ENCODE data around the gene LOC128125822.

LOC128125822 gene

DNA sequence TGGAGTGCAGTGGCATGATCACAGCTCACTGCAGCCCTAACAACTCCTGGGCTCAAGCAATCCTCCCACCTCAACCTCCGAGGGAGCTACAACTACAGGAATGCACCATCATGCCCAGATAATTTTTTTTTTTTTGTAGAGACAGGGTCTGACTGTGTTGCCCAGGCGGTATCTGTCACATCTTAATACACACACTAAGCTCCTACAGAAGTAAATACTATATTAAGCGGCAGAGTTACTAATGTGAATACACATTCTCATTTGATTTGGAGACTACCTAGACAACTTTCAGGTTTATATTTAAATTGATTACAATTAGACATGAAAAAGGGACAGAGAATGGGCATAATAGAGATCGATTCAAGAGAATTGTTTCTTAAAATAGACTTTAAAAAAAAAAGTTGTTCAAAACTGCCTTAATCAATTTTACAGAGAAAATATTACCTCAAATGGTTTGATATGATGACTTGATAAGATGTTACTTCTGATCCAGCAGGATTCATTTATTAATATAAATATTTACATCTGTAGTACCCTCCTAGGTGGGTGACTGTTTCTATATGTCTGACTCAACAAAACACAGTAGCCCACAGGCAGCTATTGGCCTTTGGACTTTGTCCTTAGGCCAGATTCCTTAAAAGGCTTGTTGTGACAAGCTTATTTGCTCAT, 7.1 kb upstream of the LOC128125822 start:
- Histone ChIP-seq H3K27me3 (ENCODE audit: low read depth) (peaks cover 3% of the 10 kb centered on the region; the same call in 1 of the 2 replicates), H3K9me3 (no peaks in the 10 kb centered on the region), H3K4me1 (no peaks in the 10 kb centered on the region), H3K4me3 (no peak overlapping the region), H3K36me3 (replicated peaks) (no peaks in the 10 kb centered on the region)
- no peak for DNase-seq (ENCODE audit: low spot score in 2 of 2)
- in situ Hi-C loops (cut with MboI; ENCODE audit: low sequenced_read_pairs), result no loop called here

DNA sequence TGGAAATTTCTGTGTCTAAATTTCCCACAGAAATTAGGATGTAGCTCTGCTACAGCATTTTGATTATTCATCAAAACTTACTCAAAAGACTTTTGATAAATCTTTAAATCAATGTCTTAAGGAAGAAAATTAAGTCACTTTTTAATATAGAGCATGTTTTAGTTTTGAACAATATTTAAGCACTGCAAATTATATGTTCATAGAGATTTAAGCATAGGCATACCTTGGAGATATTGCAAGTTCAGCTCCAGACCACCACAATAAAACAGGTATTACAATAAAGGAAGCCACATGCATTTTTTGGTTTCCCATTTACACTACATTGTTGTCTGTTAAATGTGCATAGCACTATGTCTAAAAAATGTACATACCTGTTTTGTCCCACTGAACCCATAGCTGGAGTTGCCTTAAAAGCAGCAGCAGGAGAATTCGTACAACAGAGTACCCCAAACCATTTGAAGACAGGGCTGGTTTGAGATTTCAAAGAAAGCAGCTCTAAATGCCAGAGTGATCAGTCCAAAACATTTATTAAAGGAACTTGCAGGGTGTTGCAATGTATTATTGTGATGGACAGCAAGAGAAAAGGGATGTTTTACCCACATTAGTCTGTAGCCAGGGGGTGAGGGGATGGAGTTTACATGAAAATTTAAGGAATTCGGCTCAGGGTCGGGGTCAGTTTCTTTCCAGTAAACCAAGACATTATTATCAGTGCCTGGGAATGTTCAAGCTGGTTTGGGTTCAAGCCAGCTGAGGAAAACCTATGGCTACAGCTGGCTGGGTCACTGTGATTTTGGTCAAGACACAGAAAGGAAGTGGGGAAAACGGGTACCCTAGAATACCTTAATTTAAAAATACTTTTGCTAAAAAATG, 6.3 kb upstream of the LOC128125822 start:
- Histone ChIP-seq H3K27me3 (ENCODE audit: low read depth) (peaks cover 3% of the 10 kb centered on the region; the same call in 1 of the 2 replicates), H3K4me3 (no peak overlapping the region), H3K9me3 (no peaks in the 10 kb centered on the region; the same call in 1 of the 2 replicates), H3K36me3 (replicated peaks) (no peaks in the 10 kb centered on the region), H3K4me1 (no peaks in the 10 kb centered on the region)
- no peak for DNase-seq (ENCODE audit: low spot score in 2 of 2)
- in situ Hi-C loops (cut with MboI; ENCODE audit: low sequenced_read_pairs), result no loop called here

DNA sequence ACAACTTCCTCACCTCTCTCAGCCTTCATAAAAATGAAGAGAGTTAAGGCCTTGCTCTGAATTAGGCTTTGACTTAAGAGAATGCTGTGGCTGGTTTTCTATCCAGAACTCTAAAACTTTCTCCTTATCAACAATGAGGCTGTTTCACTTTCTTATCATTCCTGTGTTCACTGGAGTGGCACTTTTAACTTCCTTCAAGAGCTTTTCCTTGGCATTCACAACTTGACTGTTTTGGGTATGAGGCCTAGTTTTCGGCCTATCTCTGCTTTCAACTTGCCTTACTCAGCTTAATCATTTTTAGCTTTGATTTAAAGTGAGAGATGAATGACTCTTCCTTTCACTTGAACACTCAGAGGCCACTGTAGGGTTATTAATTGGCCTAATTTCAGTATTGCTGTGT, 4.3 kb upstream of the LOC128125822 start:
- no peak for DNase-seq (ENCODE audit: low spot score in 2 of 2)
- peaks cover 5% of the 10 kb centered on the region for H3K4me1 ChIP-seq
- in situ Hi-C loops (cut with MboI; ENCODE audit: low sequenced_read_pairs), result no loop called here
- H3K36me3 ChIP-seq (replicated peaks), result no peaks in the 10 kb centered on the region
- H3K4me3 ChIP-seq, result no peak overlapping the region
- H3K27me3 ChIP-seq (ENCODE audit: low read depth), result peaks cover 3% of the 10 kb centered on the region; the same call in 1 of the 2 replicates
- H3K9me3 ChIP-seq, result no peaks in the 10 kb centered on the region; the same call in 1 of the 2 replicates

DNA sequence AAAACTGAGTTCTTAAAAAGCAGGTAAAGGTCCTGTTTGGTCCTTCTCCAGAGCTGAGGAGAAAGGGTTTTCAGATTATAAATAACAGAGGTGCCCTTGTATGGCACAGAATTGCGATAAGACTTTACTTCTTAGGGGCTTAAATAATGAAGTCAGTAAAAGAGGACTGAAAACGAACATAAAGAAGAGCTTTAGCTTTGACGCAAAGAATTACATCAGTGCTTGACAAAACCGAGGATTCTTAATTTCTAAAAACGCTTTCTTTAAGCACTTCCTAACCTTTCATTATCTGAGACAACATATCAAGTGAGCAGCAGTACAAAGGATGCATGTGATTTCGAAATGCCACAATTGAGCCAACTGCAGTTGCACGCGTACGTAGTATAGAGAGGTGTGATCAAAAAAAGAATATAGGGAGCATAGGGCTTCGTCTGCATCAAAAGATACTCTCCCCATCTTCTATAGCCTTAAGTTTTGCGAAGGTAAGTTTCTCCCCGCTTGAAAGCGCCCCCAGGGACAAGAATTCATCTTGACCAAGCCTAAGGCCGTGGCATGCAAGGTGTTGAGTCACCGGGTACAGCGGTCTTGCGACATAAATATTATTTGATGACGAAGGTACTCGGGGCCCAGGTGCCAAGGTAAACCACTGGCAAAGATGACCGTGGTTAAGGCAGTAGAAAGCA, 778 bp upstream of the LOC128125822 start:
- no peak for DNase-seq (ENCODE audit: low spot score in 2 of 2)
- Histone ChIP-seq H3K9me3 (no peaks in the 10 kb centered on the region; the same call in 1 of the 2 replicates), H3K4me1 (peaks cover 19% of the 10 kb centered on the region), H3K36me3 (replicated peaks) (peaks cover 7% of the 10 kb centered on the region), H3K4me3 (peak overlapping the region; percentile 79), H3K27me3 (ENCODE audit: low read depth) (no peaks in the 10 kb centered on the region)
- in situ Hi-C loops (cut with MboI; ENCODE audit: low sequenced_read_pairs), result no loop called here

DNA sequence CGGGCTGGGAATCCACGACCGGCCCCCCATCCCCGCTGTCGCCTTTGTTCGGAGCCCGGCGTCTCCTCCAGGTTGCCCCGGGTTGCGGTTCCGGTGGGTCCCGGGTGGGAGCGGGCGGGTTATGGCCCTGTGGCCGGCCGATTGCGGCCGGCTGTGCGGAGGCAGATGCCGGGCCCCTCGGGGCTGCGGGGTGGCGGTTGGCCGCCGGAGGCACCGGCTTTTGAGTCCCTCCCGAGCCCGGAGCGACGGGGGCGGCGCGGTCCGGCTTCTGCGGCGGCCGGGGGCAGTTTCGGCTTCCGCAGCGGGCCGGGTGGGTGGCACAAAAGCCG, 431 bp downstream of the LOC128125822 start:
- H3K36me3 ChIP-seq (replicated peaks), result peaks cover 17% of the 10 kb centered on the region
- in situ Hi-C loops (cut with MboI; ENCODE audit: low sequenced_read_pairs), result no loop called here
- no peaks in the 10 kb centered on the region for H3K27me3 ChIP-seq (ENCODE audit: low read depth)
- peaks cover 19% of the 10 kb centered on the region for H3K4me1 ChIP-seq
- no peaks in the 10 kb centered on the region; the same call in 1 of the 2 replicates for H3K9me3 ChIP-seq
- DNase-seq (ENCODE audit: low spot score in 2 of 2), result no peak
- peak overlapping the region; percentile 79 for H3K4me3 ChIP-seq

DNA sequence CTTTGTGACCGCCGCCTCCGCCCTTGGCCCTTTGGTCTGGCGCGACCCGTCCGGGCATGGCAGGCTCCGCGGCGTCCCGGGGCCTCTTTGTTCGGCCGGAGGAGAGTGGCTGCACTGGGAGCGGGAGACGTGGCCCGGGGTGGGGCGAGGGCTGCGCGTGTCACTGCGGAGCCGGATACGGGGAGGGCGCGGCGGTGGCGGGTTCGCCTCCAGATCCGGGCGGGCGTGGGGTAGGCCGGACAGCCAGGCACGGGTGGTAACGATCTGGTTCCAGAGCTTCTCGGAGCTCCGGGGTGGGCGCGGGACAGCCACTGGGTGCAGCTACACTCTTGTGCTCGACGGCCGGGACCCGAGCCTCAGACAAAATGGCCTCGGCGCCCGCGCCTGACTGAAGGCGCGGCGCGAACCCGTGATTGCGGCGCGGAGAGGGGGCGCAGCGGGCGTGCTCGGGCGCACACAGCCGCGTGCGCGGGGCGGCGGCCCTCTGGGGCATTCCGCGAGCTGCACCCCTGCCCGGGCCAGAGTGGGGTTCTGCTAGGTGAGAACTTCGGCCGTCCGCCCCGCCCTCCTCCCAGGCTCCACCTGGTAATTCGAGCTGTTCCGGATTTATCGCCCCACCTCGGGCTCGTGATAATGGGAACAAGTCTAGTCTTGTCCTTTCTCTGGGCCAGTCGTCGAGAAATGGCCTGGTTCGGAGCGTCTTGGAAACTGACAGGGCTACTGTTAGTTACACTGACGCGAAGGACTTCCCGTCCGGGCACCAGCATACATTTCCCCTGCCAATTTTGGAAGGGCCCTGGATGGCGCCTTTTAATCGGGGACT, 1.0 kb downstream of the LOC128125822 start:
- peak; percentile 58 to 82 for DNase-seq (ENCODE audit: low spot score in 2 of 2)
- peaks cover 23% of the 10 kb centered on the region for H3K36me3 ChIP-seq (replicated peaks)
- H3K4me1 ChIP-seq, result peaks cover 19% of the 10 kb centered on the region
- H3K4me3 ChIP-seq, result peak overlapping the region; percentile 79
- in situ Hi-C loops (cut with MboI; ENCODE audit: low sequenced_read_pairs), result no loop called here
- H3K27me3 ChIP-seq (ENCODE audit: low read depth), result no peaks in the 10 kb centered on the region
- H3K9me3 ChIP-seq, result no peaks in the 10 kb centered on the region; the same call in 1 of the 2 replicates

DNA sequence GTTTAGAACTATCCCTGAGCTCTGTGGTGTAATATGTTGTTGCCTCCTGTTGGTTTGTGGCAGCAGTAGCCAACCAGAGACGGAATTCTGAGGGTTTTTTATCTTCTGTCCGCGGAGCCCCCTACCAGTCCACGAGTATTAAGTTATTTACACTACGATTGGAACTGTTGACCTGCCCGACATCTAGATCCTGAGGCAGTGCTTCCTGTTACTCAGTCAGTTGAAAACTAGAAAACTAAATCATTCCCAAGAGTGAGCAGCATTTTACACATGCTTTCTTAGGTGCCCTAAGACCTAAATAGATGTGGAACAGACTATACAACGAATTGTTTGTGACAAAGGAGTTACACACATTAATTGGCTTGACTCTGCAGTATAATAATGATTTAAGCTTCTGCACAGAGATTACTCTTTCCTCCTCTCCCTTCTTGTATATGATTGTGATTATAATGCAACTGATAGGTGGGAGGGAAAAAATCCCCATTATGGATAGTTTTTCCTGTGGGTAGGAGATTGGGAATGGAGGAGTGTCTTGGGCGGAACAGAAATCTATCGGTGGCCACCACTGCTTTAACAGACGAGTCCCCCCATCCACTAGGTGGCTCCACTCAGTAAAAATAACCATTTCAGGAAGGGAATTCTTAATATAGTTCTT, 1.7 kb downstream of the LOC128125822 start:
- H3K27me3 ChIP-seq (ENCODE audit: low read depth), result no peaks in the 10 kb centered on the region
- H3K36me3 ChIP-seq (replicated peaks), result peaks cover 30% of the 10 kb centered on the region
- peak overlapping the region; percentile 79 for H3K4me3 ChIP-seq
- in situ Hi-C loops (cut with MboI; ENCODE audit: low sequenced_read_pairs), result no loop called here
- H3K9me3 ChIP-seq, result no peaks in the 10 kb centered on the region; the same call in 1 of the 2 replicates
- H3K4me1 ChIP-seq, result peaks cover 19% of the 10 kb centered on the region
- DNase-seq (ENCODE audit: low spot score in 2 of 2), result peak; percentile 78 to 80

DNA sequence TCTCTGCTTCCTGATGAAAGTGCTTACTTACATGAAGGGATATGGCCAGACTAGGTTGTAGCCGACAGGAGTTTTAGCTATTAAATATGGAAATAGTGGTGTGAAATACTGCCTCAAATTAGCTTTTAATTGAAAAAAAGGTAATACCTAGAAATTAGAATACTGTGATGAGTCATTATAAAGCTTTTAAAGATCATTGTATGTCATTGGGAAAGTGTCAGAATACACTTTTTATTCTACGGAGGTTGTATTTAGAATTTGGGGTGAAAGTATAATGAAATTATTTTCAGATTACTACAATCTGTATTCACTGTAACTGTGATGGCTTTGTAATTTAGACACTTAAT, 2.2 kb downstream of the LOC128125822 start:
- Histone ChIP-seq H3K4me3 (peak overlapping the region; percentile 79), H3K36me3 (replicated peaks) (peaks cover 35% of the 10 kb centered on the region), H3K27me3 (ENCODE audit: low read depth) (no peaks in the 10 kb centered on the region), H3K9me3 (no peaks in the 10 kb centered on the region; the same call in 1 of the 2 replicates), H3K4me1 (peaks cover 19% of the 10 kb centered on the region)
- DNase-seq (ENCODE audit: low spot score in 2 of 2), result no peak
- in situ Hi-C loops (cut with MboI; ENCODE audit: low sequenced_read_pairs), result no loop called here

DNA sequence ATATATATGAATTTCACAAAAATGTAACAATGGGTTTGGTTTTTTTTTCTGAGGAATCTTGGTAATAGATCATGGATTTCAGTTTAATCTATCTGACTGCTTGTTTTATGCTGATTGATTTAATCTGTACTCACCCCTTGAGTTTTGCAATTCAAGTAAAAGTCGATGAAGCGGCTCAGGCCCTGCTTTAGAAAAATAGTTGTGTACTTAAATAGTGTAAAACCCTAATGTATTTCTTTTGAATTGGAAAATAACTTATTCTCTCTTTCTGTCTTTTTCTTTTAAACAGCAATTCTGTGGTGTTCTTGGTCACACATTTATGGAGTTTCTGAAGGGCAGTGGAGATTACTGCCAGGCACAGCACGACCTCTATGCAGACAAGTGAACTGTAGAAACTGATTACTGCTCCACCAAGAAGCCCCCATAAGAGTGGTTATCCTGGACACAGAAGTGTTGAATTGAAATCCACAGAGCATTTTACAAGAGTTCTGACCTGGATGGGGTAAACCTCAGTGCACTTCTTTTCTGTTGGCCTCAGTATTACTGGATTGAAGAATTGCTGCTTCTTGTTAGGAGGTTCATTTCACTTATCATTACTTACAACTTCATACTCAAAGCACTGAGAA, 4.0 kb downstream of the LOC128125822 start:
- Histone ChIP-seq H3K36me3 (replicated peaks) (peaks cover 52% of the 10 kb centered on the region), H3K9me3 (no peaks in the 10 kb centered on the region; the same call in 1 of the 2 replicates), H3K4me1 (peaks cover 19% of the 10 kb centered on the region), H3K4me3 (no peak overlapping the region), H3K27me3 (ENCODE audit: low read depth) (no peaks in the 10 kb centered on the region)
- in situ Hi-C loops (cut with MboI; ENCODE audit: low sequenced_read_pairs), result no loop called here
- no peak for DNase-seq (ENCODE audit: low spot score in 2 of 2)

DNA sequence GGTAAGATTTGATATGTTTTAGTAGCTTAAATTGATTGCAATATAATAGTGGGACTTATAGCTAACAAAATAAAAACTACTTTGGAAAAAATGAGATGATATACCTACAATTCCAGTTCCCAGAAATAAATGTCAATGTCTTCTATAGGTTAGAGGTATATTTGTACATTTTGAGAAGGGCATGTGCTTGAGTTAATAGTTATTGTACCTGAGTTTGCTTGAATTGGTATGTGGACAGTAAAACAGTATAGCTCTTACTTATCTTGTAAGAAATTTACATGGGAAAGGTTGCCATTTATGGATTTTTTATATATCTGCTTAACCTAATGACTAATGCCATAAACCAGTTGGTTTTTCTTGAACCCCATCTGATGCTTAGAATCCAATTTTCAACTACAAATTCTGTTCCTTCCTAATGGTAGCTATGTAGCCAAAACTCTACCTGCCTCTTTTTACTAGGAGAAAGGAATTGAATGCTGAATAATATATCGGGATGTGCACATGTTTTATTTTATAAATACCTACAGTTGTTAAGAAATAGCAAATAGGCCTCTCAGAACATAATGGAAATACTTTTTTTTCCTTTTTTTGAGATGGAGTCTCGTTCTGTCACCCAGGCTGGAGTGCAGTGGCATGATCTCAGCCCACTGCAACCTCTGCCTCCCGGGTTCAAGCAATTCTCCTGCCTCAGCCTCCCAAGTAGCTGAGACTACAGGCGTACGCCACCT, 4.9 kb downstream of the LOC128125822 start:
- in situ Hi-C loops (cut with MboI; ENCODE audit: low sequenced_read_pairs), result no loop called here
- H3K36me3 ChIP-seq (replicated peaks), result peaks cover 56% of the 10 kb centered on the region

DNA sequence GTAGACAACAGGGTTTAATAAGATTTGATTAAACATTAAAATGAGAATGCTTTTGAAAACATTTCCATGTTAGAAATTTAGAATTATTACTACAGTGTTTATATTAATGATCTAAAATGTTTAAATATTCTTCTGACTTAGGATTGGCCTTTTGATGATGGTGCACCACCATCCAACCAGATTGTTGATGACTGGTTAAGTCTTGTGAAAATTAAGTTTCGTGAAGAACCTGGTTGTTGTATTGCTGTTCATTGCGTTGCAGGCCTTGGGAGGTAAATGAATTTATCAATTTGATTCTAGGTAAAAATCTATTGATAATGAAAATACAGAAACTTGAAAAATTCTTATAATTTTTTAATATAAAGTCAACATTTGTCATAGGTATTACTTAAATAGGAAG, 6.5 kb downstream of the LOC128125822 start:
- Histone ChIP-seq H3K27me3 (ENCODE audit: low read depth) (no peaks in the 10 kb centered on the region), H3K9me3 (no peaks in the 10 kb centered on the region), H3K4me1 (peaks cover 13% of the 10 kb centered on the region), H3K36me3 (replicated peaks) (peaks cover 56% of the 10 kb centered on the region), H3K4me3 (no peak overlapping the region)
- DNase-seq (ENCODE audit: low spot score in 2 of 2), result no peak
- in situ Hi-C loops (cut with MboI; ENCODE audit: low sequenced_read_pairs), result no loop called here

More for the DNA sequence above, 4.9 kb downstream of the LOC128125822 start:
- peaks cover 13% of the 10 kb centered on the region for H3K4me1 ChIP-seq
- H3K9me3 ChIP-seq, result no peaks in the 10 kb centered on the region
- no peak for DNase-seq (ENCODE audit: low spot score in 2 of 2)
- no peak overlapping the region for H3K4me3 ChIP-seq
- H3K27me3 ChIP-seq (ENCODE audit: low read depth), result no peaks in the 10 kb centered on the region
